Activated CD4-positive, alpha-beta T cell treated with anti-CD3 and anti-CD28 coated beads for 24 hours (primary cell): ENCODE results near the gene CARMIL3.
"Not testable (repeated sequence)": the region's sequence is repeated elsewhere in the genome, so short reads cannot be mapped to it uniquely, and the experiment has no call there.

Experiments
- DNase-seq, 2 donors: peaks; one replicate each; pipeline ENCODE4 v3.0.0-alpha.2; 2020; ENCODE audit warnings: low read depth in 2 of 2

Gene CARMIL3

DNA sequence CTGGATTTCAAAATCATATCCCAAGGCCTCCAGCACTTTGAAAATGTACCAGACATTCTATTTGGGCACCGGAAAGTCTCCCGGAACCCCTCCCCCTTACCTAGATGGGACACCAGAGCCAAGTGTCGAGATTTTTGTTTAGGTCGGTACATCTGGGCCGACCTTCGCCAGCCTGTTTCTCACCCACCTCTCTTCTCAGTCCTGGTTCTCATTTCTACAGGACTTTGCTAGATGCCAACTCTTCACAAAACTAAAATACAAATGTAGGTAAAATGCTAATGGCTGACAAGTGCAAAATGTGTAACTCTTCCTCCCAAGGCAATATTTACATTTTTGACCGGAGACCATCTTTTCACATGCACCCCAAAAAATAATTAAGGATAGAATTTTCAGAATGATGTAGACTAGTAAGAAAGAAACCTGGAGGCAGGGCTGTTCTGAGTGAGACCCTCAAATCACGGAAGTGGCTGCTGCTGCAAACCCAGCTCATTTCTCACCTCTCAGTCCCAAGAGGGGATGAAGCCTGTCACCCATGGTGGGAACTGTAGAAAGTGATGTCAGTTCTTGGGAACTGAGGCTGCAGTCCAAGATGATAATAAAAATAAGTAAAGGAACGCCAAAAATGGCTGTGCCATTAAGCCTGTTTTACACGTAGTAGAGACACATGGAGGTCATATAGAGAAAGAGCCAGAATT lies 14.7 kb upstream of the CARMIL3 start:
- not testable (repeated sequence) for DNase-seq

- no peak for DNase-seq
Observed at GRCh38 chr14:24037658-24038037, 14.2 kb upstream of the CARMIL3 start.

DNA sequence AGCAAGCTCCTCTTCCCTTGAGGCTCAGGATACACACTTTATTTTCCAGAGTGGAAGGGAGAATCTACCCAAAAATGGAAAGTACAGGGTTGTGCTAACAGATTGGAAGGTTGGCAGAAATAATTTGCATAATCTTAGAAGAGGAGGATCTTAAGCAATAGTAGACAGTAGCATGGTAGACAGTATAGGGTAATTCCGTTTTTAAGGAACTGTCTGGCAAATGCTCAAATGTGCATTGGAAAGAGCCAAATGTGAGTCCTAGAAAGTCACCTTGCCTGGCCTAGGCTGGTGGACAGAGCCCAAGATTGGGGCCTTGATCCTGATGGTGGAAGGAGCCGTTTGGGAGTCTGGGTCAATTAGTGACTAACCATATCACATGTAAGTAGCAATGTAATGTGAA lies 13.1 kb upstream of the CARMIL3 start:
- DNase-seq = no peak

DNA sequence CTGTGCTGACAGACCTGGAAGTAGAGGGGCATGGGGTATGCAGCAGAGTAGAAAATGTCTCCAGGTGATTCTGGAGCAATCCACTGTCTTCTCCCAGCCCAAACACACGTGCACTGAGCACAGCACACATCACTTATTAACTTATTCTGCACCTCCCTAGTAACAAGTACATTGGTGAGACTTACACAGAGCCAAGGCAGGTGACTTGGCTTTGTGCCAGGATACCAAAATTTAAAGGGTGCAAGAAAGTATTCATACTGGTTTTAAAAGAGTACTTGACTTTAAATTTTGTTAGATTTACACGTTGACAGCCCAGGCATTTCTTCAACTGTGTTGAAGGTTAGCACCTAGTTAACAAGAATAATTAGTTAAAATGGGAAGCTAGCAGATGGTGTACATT lies 11.1 kb upstream of the CARMIL3 start:
- no peak for DNase-seq

GRCh38 chr14:24042746-24043145 lies 9.1 kb upstream of the CARMIL3 start:
- DNase-seq = no peak

DNA sequence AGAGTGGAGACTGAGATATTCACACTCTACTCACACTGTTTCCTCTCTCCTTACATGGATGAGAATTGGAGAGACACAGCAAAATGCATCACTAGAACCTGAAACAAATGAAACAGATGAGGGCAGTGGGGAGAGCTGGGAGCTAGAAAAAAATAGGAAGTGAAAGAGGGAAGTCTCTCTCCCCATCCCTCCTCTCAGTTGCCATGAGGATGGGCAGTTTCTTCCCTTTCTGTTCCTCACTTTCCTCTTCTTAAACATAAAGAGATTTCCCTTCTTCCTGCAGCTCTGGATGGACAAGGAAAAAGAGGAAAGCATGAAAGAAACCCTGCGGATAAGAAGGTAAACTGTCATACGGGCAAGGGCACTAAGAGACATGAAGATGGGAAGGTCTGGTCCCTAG lies 2.8 kb upstream of the CARMIL3 start:
- DNase-seq = not testable (repeated sequence)

GRCh38 chr14:24050753-24051152 lies 1.1 kb upstream of the CARMIL3 start:
- DNase-seq = not testable (repeated sequence)

GRCh38 chr14:24051176-24051788 lies 527 bp upstream of the CARMIL3 start:
- DNase-seq = no peak

DNA sequence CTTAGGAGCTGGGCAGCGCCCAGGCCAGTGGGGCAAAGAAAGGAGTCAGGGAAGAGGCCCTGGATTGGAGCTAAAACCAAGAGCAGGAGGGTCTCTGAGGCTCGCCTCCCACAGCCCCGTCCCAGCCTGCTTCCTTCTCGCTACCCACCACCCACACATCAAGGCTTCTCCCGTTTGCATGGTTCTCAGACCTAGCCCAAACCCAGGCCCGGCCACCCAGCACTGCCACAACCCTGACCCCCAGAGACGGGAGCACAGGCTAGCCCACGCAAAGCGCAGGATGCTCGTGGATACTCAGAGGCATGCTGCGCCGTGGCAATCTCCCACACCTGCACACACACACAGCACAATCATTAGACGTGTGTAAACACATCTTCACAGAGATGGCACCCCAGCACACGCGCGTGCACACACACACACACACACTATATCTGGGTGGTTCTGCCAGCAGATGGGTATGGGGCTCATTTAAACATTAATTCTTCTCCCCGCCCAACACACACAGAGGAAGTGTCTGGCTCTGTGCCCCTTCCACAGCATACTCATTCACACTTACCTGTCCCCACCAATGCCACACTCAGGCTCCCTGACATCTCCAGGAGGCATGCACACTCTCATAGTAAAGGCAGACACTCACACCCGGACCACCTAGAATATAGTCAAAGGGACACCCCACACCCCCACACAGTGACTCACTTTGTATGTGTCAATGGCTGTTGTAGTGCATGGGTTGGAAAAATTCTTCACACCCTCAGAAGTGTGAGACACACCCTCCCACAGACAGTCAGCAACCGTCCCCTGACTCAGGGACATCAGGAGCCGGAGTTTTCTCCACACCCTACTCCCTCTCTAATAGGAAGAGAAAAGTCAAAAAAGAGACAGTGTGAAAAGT lies 1.1 kb downstream of the CARMIL3 start:
- DNase-seq = peak; percentile 33 to 53

- DNase-seq = no peak
Observed at GRCh38 chr14:24053548-24054323, 1.9 kb downstream of the CARMIL3 start.

DNA sequence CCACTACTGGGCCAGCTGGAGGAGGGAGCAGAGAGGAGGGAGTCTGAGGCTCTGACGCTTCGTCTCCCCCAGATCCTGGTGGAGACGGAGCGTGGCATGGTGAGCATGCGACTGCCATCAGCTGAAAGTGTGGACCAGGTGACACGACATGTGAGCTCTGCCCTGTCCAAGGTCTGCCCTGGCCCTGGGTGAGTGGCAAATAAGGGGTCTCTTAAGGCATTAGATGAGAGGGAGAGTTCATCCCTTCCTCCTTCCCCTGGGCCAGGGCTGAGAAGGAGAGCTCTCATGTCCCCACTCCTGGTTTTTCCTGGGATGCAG lies 2.5 kb downstream of the CARMIL3 start:
- DNase-seq = no peak

DNA sequence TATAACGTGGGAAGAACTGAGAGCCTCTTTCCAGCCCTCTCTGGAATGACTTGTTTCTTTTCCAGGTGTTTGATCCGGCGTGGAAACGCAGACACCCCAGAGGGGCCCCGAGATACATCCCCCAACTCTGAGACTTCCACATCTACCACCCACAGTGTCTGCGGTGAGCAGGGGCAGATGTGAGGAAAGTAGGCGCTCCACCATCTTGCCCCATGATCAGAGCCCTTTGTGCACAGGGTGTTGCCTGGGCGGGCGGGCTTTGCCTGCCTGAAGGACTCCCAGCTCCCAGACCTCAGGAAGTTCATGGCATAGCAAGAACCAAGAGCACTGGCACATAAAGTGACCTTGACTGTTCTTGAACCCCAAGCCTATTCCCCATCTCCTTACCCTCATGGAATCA lies 2.8 kb downstream of the CARMIL3 start:
- no peak for DNase-seq

DNA sequence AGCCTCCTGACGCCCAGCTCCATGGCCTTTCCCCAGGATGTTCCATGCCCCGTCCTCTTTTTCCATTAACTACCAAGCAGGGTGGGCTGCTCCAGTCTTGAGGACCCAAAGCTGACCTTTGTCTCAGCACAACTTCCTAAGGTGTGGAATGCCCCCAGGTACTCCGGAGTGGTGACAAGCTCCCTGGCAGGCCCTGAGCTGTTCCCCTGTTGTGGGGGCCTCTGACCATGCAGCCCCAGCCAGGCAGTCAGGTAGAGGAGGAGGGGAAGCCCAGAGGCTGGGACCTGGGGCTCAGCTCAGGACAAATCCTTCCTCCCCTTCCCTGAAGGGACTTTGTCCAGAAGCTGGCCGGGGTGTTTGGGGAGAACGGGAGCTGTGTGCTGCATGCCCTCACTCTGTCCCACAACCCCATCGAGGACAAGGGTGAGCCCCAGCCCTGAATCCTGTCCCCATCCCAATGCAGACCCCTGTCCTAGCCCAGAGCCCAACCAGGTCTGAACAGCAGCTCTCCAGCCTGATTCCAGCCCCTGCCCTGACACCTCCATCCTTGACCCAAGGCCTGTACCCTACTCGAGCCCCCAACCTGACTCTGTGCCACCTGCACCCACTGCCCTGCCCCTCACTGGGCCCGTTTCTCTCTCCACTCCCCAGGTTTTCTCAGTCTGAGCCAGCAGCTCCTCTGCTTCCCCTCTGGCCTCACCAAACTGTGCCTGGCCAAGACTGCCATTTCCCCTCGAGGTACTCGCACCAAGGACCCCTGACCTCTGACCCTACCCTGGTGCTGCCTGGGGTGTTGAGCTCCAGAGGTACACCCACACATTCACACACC lies 4.4 kb downstream of the CARMIL3 start:
- no peak for DNase-seq

DNA sequence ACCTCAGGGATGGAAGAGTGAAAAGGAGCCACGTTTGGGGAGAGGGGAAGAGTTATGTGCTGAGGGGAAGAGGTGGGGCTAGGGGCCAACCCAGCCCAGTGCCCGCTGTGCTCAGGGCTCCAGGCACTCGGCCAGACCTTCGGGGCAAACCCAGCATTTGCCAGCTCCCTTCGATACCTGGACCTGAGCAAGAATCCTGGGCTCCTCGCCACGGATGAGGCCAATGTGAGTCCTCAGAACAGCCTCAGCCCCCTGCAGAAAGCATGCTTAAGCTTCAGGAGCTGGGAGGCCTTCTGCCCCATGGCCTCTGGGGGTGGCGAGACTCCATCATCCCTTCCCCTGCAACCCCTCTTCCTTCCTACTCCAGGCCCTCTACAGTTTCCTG lies 5.0 kb downstream of the CARMIL3 start:
- DNase-seq = no peak

DNA sequence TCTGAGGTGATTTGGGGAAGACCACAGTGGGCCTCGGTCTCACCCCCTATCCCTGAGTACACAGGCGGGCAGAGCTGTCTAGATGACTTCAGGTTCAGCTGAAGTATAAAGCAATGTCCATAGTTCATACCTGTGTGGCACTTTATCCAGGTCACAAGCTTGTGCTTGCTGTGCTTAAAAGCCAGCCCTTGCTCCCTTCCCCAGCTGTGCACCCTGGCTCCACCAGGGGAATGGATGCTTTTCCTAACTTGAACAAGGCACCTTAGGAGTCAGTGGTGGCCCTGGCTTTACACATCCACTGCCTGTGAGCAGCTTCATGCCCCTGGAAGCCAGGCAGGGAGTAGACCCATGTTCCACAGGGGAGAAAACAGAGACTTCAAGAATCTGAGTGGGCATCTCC lies 5.5 kb downstream of the CARMIL3 start:
- no peak for DNase-seq

GRCh38 chr14:24057867-24058259 lies 6.1 kb downstream of the CARMIL3 start:
- no peak for DNase-seq

- no peak for DNase-seq
Observed at GRCh38 chr14:24058260-24058950, 6.6 kb downstream of the CARMIL3 start.

DNA sequence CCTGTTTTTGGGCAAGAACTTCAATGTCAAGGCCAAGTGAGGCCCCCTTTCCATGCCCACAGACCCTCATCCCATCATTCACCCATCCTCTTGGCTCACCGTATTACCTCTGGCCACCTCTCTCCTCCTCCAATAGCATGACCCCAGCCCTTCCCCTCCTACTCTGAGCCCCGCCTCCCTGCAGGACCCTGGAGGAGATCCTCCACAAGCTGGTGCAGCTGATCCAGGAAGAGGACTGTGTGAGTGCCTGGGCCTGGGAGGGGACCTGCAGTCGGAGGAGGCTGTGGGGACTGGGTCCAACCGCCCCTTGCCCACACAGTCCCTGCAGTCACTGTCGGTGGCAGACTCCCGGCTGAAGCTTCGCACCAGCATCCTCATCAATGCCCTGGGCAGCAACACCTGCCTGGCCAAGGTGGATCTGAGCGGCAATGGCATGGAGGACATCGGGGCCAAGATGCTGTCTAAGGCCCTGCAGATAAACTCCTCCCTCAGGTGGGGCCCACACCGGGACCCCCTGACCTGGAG lies 7.2 kb downstream of the CARMIL3 start:
- no peak for DNase-seq

GRCh38 chr14:24059841-24060388 lies 8.1 kb downstream of the CARMIL3 start:
- no peak for DNase-seq

- no peak for DNase-seq
Observed at GRCh38 chr14:24060443-24060842, 8.6 kb downstream of the CARMIL3 start.
